GM12872 (cell line): ENCODE measurements around the gene PCBP3.

ENCODE experiments used
- CTCF ChIP-seq: IDR thresholded peaks from 3 replicates; pipeline ENCODE4 v1.5.1; 2011; ENCODE audit warnings: low read depth, mild to moderate bottlenecking, low read length, moderate library complexity; ENCODE audit not compliant: insufficient read depth

PCBP3 gene

DNA sequence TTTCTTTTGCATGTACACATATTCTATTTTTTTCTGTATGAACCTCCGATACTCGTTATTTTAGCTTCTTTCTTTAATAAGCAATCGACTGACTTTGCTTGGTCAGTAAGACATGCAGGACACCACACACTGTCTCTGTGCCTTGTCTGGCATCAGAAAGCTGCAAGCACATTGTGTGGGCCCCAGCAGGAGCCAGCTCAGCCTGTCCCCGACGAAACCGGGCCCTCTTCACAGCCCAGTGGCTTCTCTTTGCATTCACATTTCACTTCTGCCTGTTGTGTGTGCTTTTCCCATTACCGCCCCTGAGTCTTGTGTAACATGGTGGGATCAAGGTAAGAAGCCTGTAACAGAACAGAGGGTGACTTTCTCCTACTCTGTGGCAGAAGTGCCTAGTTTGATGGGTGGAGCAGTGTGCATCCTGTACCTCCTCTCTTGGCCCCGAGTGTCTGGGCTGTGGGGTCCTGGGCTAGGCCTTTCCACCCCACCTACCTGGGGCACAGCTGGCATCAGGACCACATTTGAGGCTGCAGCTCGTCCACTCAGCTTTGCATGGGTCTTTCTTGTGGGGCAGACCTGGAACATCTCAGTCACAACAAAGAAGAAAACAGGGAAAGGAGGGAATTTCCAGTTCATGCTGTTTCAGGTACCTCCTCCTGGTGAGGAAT, 219.2 kb downstream of the PCBP3 start:
- no peak for TF ChIP-seq CTCF

DNA sequence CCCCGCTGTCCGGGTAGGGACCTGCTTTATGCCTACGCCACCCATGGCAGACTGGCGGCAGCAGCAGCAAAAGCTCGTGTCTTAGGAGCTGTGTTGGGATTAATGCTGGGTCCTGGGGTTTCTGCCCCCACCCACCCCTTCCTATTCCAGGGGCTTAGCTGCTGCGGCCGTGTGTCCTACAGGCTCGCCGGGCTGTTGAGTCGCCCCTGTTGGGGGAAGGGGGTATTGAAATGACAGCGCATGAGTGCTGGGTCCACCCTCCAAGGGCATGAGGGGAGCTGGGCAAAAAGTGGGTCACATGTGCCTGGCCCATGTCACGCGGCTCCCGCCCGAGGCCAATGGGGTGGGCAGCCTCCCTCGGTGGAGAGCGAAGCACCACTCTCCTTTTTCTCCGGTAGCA, 219.7 kb downstream of the PCBP3 start:
- no peak for TF ChIP-seq CTCF

- no peak for TF ChIP-seq CTCF
These were observed 220.2 kb downstream of the PCBP3 start for GRCh38 chr21:45863751-45864150.

- TF ChIP-seq CTCF: no peak
These were observed 220.9 kb downstream of the PCBP3 start for GRCh38 chr21:45864436-45864835.

- TF ChIP-seq CTCF: no peak
These were observed 221.7 kb downstream of the PCBP3 start for GRCh38 chr21:45865106-45865835.

- no peak for TF ChIP-seq CTCF
These were observed 223.0 kb downstream of the PCBP3 start for GRCh38 chr21:45866551-45866950.

- TF ChIP-seq CTCF: no peak
These were observed 223.6 kb downstream of the PCBP3 start for GRCh38 chr21:45867041-45867666.
